AG04450 (cell line): ENCODE results near the gene SHROOM2. TPM values are rescaled to one million over a fixed set of nuclear protein-coding genes. Genes with fewer than 3 reads are reported as not detected.

Source experiments
- CTCF ChIA-PET: fragments of 300-600, 350-600 bp; formaldehyde crosslinking; extraction: SDS; loops from one replicate; lab custom pipeline; 2022; ENCODE audit warnings: antibody characterized with exemption, inconsistent platforms; lab: Charles Lee
- POLR2A ChIA-PET: fragments of 350-600 bp; formaldehyde crosslinking; extraction: SDS; loops from one replicate; lab custom pipeline; 2021; ENCODE audit warnings: antibody characterized with exemption, inconsistent platforms; lab: Yijun Ruan, JAX
- DNase-seq: peaks from one replicate; pipeline ENCODE4 v3.0.0-alpha.2; 2011; ENCODE audit warnings: low read depth, low spot score
- H3K27ac ChIP-seq: one replicate; pipeline ENCODE4 v1.5.1; 2012; ENCODE audit warnings: low read depth, low read length, control low read depth
- H3K27me3 ChIP-seq: one replicate; pipeline ENCODE4 v1.6.0; 2012; ENCODE audit warnings: low read length; ENCODE audit not compliant: control insufficient read depth, insufficient read depth
- H3K4me3 ChIP-seq: 2 replicates; pipeline ENCODE4 v1.5.1; 2011; ENCODE audit warnings: mild to moderate bottlenecking, low read depth, low read length, control low read depth
- H3K9me3 ChIP-seq: 2 replicates; pipeline ENCODE4 v1.5.1; 2012; ENCODE audit warnings: low read length; ENCODE audit not compliant: control insufficient read depth, insufficient read depth
- polyA plus RNA-seq: library from polyadenylated mRNA; depleted of rRNA; stranded (reverse); fragments of >200 nt; gene quantifications from 2 replicates; pipeline ENCODE4 v1.2.3, GENCODE V29; 2011
- TF ChIP-seq, protein P1 (sequence below): IDR thresholded peaks from 2 replicates; pipeline ENCODE4 v1.5.1; 2011; ENCODE audit warnings: low read depth, low read length, control low read depth, inconsistent platforms

SHROOM2 gene
- polyA plus RNA-seq, 1 experiment = 9.9 TPM

DNA sequence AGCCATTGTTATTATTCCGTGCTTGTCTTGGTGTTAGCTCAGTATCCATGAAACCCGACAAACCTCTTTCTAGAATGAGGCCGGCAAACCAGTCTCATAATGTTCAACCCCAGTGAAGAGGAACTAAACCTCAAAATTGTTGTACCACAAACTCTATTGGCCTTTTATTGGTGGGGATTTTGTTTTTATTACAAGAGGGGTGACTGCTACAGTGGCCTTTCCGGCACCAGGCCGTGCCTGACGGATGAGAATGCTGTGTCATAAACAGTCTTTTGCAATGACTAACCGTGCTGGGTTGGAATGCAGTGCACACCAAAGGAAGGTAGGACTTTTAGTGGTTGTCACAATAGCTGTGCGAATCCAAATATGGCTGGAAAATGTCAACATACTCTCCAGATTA, 60.8 kb downstream of the SHROOM2 start:
- TF ChIP-seq, protein P1, sequence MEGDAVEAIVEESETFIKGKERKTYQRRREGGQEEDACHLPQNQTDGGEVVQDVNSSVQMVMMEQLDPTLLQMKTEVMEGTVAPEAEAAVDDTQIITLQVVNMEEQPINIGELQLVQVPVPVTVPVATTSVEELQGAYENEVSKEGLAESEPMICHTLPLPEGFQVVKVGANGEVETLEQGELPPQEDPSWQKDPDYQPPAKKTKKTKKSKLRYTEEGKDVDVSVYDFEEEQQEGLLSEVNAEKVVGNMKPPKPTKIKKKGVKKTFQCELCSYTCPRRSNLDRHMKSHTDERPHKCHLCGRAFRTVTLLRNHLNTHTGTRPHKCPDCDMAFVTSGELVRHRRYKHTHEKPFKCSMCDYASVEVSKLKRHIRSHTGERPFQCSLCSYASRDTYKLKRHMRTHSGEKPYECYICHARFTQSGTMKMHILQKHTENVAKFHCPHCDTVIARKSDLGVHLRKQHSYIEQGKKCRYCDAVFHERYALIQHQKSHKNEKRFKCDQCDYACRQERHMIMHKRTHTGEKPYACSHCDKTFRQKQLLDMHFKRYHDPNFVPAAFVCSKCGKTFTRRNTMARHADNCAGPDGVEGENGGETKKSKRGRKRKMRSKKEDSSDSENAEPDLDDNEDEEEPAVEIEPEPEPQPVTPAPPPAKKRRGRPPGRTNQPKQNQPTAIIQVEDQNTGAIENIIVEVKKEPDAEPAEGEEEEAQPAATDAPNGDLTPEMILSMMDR = no peak
- CTCF ChIA-PET = interaction anchor here (2.0 kb wide), 1 partner anchor 272 kb away, joined by 4 read pairs; no protein-coding TSS in a partner anchor
- H3K4me3 ChIP-seq = no peak overlapping the region
- POLR2A ChIA-PET = interaction anchor here (0.6 kb wide), 1 partner anchor 60 kb away, joined by 3 read pairs; no protein-coding TSS in a partner anchor
- DNase-seq = no peak
- H3K27ac ChIP-seq = no peak overlapping the region
- no peaks in the 10 kb centered on the region for H3K27me3 ChIP-seq
- no peaks in the 10 kb centered on the region for H3K9me3 ChIP-seq

DNA sequence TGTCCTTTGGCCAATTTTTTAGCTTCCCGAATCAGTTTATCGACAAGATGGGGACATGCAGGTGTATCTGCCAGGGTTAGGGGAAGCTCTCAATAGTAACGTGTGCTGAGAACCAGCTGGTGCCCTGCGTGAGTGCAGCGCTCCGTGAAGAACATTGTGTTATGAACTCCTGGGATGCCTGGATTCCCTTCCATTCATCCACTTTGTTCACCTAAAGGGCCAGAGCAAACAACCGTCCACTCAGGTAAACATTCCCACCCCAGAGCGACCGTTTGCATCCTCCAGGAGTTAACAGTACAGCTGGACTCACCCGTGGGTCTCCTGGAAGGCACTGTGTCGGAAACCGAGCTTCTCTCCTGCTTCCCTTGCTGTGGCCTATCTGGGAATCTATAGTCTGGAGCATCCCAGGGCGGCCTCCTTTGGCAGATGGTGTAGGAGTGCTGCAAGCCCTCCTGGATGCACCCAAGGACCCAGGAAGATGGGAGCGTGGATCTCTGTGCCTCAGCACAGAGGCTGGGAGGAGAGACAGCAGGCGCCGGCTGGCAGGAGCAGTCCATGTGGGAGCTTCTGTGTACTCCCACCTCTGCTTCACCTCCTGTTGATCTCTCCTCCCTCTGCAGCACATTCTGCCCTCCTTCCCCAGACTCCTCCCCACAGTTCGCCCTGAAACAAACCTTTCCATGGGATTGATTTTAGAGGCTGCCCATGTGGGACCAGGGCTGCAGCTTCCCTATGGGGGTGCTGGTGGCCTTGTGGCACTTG, 62.7 kb downstream of the SHROOM2 start:
- POLR2A ChIA-PET = no interaction called here
- DNase-seq = no peak
- TF ChIP-seq, protein P1 = no peak
- Histone ChIP-seq H3K27ac (no peak overlapping the region), H3K9me3 (no peaks in the 10 kb centered on the region), H3K4me3 (no peak overlapping the region), H3K27me3 (no peaks in the 10 kb centered on the region)
- CTCF ChIA-PET = interaction anchor here (1.1 to 2.0 kb wide), 2 partner anchors 25 to 270 kb away, joined by 3 to 4 read pairs; no protein-coding TSS in a partner anchor

DNA sequence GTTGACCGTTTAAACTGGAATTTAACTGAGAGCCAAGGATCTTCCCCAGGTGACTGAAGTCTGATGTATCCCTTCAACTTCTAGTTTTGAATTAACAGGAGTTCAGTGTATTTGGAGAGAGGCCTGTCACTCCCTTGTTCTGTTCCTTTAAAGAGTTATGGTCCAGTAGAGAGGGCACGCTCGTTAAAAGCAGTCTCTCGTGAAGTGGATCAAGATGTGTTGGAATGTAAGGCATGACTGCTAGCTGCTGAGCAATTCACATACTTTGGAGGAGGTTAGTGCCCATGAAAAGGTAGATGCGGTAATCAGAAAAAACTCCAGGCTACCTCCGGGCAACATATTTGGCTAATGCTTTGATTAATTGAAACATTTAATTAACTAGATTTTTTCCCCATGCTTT, 65.7 kb downstream of the SHROOM2 start:
- CTCF ChIA-PET = no interaction called here
- POLR2A ChIA-PET = no interaction called here
- no peak for DNase-seq
- Histone ChIP-seq H3K27ac (no peak overlapping the region), H3K4me3 (no peak overlapping the region), H3K27me3 (no peaks in the 10 kb centered on the region), H3K9me3 (no peaks in the 10 kb centered on the region)
- TF ChIP-seq, protein P1 = no peak

DNA sequence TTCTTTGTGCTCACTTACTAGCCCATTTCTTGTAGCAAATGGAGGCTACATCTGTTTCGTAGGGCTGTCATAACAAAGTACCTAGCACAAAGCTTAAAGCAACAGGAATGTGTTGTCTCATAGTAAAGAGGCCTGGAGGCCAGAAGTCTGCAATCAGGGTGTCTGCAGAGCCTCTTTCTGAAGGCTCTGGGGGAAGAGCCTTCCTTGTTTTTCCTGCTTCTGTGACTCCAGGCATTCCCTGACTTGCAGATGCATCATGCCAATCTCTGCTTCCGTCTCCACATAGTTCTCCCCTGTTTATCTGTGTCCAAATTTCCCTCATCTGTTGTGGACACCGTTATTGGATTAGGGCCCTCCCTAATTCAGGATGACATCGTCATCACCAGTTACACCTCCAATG, 67.1 kb downstream of the SHROOM2 start:
- CTCF ChIA-PET = no interaction called here
- H3K27ac ChIP-seq = no peak overlapping the region
- TF ChIP-seq, protein P1 = no peak
- DNase-seq = no peak
- no peaks in the 10 kb centered on the region for H3K9me3 ChIP-seq
- no peaks in the 10 kb centered on the region for H3K27me3 ChIP-seq
- POLR2A ChIA-PET = no interaction called here
- H3K4me3 ChIP-seq = no peak overlapping the region

DNA sequence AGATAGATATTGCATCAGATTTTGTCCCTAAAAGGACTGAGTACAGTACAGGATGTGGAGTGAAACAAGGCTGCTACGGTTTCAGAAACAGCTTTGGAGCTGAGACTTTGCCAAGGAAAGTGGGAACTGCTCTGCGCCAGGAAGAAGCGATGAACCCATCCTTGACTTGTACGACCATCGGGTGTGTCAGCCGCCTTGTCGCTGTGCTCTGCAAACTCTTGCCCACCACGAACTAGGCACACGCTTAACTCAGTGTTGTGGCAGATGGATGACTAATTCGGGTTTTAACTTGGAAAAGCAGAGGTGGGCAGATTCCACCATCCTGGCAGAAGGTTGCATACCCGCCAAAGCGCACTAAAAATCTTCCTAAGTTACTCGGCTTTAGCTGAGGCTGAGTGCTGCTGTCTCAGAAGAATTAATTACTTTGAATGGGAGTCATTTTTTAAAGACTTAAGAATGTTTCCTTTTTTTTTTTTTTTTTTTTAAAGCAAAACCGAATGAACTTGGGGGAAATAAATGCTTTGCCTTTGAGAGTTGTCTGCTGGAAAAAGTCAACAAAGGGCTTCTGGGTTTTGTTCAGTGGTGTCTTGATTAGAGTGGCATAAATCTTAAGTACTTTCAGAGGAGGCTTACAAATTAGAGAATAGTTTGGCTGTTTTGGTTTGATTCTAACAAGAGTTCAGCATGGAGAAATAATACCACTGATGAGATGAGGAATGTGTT, 69.5 kb downstream of the SHROOM2 start:
- Histone ChIP-seq H3K27ac (no peak overlapping the region), H3K9me3 (no peaks in the 10 kb centered on the region), H3K27me3 (no peaks in the 10 kb centered on the region), H3K4me3 (peak overlapping the region; percentile 4; the same call in 1 of the 2 replicates)
- DNase-seq = no peak
- TF ChIP-seq, protein P1 = no peak
- POLR2A ChIA-PET = no interaction called here
- CTCF ChIA-PET = no interaction called here
